GM12873 (cell line): ENCODE data around the gene R3HDM2.

Source experiments
- TF ChIP-seq, protein P1 (sequence below): IDR thresholded peaks from 2 replicates; pipeline ENCODE4 v1.5.1; 2012; ENCODE audit warnings: low read depth, mild to moderate bottlenecking, moderate library complexity, low read length, control low read depth; ENCODE audit not compliant: insufficient read depth; ENCODE audit errors: missing control alignments

Gene R3HDM2

GRCh38 chr12:57381693-57382220 lies 49.1 kb downstream of the R3HDM2 start:
- TF ChIP-seq, protein P1, sequence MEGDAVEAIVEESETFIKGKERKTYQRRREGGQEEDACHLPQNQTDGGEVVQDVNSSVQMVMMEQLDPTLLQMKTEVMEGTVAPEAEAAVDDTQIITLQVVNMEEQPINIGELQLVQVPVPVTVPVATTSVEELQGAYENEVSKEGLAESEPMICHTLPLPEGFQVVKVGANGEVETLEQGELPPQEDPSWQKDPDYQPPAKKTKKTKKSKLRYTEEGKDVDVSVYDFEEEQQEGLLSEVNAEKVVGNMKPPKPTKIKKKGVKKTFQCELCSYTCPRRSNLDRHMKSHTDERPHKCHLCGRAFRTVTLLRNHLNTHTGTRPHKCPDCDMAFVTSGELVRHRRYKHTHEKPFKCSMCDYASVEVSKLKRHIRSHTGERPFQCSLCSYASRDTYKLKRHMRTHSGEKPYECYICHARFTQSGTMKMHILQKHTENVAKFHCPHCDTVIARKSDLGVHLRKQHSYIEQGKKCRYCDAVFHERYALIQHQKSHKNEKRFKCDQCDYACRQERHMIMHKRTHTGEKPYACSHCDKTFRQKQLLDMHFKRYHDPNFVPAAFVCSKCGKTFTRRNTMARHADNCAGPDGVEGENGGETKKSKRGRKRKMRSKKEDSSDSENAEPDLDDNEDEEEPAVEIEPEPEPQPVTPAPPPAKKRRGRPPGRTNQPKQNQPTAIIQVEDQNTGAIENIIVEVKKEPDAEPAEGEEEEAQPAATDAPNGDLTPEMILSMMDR: no peak

DNA sequence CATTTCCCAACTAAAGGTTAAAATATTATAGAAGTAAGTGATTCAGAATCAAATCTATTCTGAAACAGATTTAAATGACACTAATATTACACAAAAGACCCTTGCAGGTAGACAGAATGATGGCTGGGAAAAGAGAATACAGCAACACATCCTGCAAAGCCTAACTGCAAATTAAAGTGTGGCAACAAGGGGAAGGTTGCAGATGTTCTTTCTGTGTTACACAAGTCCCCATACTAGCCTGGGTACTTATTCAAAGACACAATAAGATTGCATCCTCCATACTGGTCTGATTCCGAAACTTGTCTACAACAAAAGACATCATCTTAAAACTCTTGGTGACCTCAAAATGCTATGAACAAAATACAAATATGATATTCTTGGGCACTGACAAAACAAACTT lies 50.5 kb downstream of the R3HDM2 start:
- TF ChIP-seq, protein P1: no peak

GRCh38 chr12:57377103-57377840 lies 53.6 kb downstream of the R3HDM2 start:
- TF ChIP-seq, protein P1: no peak

GRCh38 chr12:57372233-57372632 lies 58.6 kb downstream of the R3HDM2 start:
- TF ChIP-seq, protein P1: no peak

GRCh38 chr12:57370696-57371095 lies 60.1 kb downstream of the R3HDM2 start:
- TF ChIP-seq, protein P1: no peak

DNA sequence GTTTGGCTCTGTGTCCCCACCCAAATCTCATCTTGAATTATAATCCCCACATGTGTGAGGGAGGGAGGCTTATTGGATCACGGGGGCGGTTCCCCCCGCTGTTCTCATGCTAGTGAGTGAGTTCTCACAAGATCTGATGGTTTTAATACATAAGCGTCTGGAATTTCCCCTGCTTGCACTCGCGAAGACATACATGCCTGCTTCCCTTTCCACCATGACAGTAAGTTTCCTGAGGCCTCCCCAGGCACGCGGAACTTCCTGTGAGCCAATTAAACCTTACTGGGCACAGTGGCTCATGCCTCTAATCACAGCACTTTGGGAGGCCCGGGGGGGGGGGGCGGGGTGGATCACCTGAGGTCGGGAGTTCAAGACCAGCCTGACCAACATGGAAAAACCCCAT lies 60.8 kb downstream of the R3HDM2 start:
- TF ChIP-seq, protein P1: no peak

- TF ChIP-seq, protein P1: no peak
These were observed 61.6 kb downstream of the R3HDM2 start for GRCh38 chr12:57369202-57369601.
